Calu3 (cell line): ENCODE data around the gene H2AZ2. TPM values are rescaled to one million over a fixed set of nuclear protein-coding genes. Genes with fewer than 3 reads are reported as not detected.
A peak's percentile ranks its signal among the peaks of the same experiment; 100 is the strongest.

Source experiments
- BruUV-seq: library from RNA; stranded (reverse); fragments of 400-500 nt; replicated peaks from 2 replicates; lab custom pipeline; 2021; lab: Mats Ljungman, UMichigan
- CTCF ChIA-PET: fragments of 300-600 bp; sonication (Branson Sonifier 250); formaldehyde crosslinking; loops from one replicate; lab custom pipeline; 2022; ENCODE audit warnings: antibody characterized with exemption; lab: Charles Lee
- DNase-seq: peaks from one replicate; pipeline ENCODE4 v3.0.0; 2022
- H3K27ac Mint-ChIP-seq: one replicate; pipeline ENCODE4 v1.8.0; 2022; ENCODE audit warnings: mixed read lengths; ENCODE audit not compliant: unreplicated experiment
- H3K27me3 Mint-ChIP-seq: one replicate; pipeline ENCODE4 v1.8.0; 2022; ENCODE audit warnings: mixed read lengths; ENCODE audit not compliant: unreplicated experiment
- H3K36me3 Mint-ChIP-seq: one replicate; pipeline ENCODE4 v1.8.0; 2022; ENCODE audit warnings: mild to moderate bottlenecking, moderate library complexity, mixed read lengths; ENCODE audit not compliant: insufficient read depth, unreplicated experiment
- H3K4me1 Mint-ChIP-seq: one replicate; pipeline ENCODE4 v1.8.0; 2022; ENCODE audit warnings: mild to moderate bottlenecking, low read depth, mixed read lengths; ENCODE audit not compliant: unreplicated experiment
- H3K4me3 Mint-ChIP-seq: one replicate; pipeline ENCODE4 v1.8.0; 2022; ENCODE audit warnings: mild to moderate bottlenecking, low read depth, moderate library complexity, mixed read lengths; ENCODE audit not compliant: unreplicated experiment
- H3K9me3 Mint-ChIP-seq: one replicate; pipeline ENCODE4 v1.8.0; 2022; ENCODE audit warnings: low read depth, mixed read lengths; ENCODE audit not compliant: unreplicated experiment
- CTCF ChIP-seq: fragments of 200-600 bp; IDR thresholded peaks from one replicate; pipeline ENCODE4 v1.8.0; 2022; ENCODE audit warnings: antibody characterized with exemption; ENCODE audit not compliant: unreplicated experiment
- intact Hi-C: fragments of 100-400 bp; cut with micrococcal nuclease; formaldehyde crosslinking; loops from one replicate; pipeline ENCODE4 v1.10.0; 2022; ENCODE audit not compliant: unreplicated experiment
- total RNA-seq: library from RNA; stranded (reverse); gene quantifications from 2 replicates; pipeline ENCODE4 v1.2.3, GENCODE V29; 2022

H2AZ2 gene
- total RNA-seq, 1 experiment from 2014 or later, result 371 TPM

DNA sequence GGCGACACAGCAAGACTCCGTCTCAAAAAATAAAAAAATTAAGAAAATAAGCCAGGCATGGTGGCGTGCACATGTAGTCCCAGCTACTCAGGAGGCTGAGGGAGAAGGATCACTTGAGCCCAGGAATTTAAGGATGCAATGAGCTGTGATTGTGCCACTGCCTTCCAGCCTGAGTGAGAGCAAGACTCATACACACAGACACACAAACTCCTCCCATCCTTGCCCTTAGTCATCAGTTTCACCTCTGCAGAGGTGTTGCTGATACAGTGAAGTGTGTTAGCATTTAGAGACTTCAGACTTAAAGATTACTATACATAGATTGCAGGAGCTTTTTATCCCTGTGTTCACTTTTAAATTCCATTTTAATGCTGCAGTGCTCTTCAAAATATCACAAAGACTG lies 5.5 kb upstream of the H2AZ2 start:
- CTCF ChIA-PET, result no interaction called here
- TF ChIP-seq CTCF, result no peak
- no peak for DNase-seq
- intact Hi-C loops, result no loop called here
- no TSS peak for BruUV-seq
- Mint-ChIP-seq H3K4me3 (no peak overlapping the region), H3K36me3 (peaks cover 8% of the 10 kb centered on the region), H3K27me3 (no peaks in the 10 kb centered on the region), H3K9me3 (no peaks in the 10 kb centered on the region), H3K27ac (no peak overlapping the region), H3K4me1 (peaks cover 13% of the 10 kb centered on the region)

- CTCF ChIA-PET, result interaction anchor here (0.6 kb wide), 1 partner anchor 80 kb away, joined by 6 read pairs; no protein-coding TSS in a partner anchor
- no peak for TF ChIP-seq CTCF
- Mint-ChIP-seq H3K27ac (no peak overlapping the region), H3K9me3 (no peaks in the 10 kb centered on the region), H3K27me3 (no peaks in the 10 kb centered on the region), H3K36me3 (peaks cover 16% of the 10 kb centered on the region), H3K4me1 (peaks cover 13% of the 10 kb centered on the region), H3K4me3 (no peak overlapping the region)
- DNase-seq, result no peak
- intact Hi-C loops, result no loop called here
- BruUV-seq, result no TSS peak
Measured at GRCh38 chr7:44852590-44852989, 4.7 kb upstream of the H2AZ2 start.

DNA sequence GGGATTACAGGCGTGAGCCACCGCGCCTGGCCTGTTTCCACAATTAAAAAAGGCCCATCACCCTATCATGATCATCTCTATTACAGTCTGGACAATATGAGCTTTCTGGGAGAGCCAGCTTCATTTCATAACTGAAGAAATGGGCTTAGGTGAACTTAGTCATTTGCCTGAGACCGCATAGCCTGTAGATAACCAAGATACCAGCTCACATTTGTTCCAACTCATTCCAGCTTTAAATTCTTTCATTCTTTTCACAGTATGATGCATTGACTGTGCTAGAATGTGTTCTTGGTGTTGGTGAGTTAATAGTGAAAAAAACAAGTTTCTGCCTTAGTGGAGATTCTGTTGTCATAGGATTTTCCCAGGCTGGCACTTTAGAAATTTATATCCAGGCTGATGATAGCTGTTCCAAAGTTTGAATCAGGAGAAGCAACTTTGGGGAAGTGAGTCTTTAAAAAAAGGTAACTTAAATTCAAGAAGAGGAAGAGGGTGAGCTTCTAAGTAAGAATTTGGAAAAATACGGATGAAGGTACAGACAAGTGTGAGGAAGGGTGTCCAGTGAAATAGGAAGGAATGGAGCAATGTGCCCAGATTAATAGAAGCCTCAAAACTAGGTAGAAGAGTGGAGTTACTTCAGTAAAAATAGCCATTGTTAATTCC lies 2.1 kb upstream of the H2AZ2 start:
- CTCF ChIA-PET, result interaction anchor here (0.6 to 2.6 kb wide), 3 partner anchors 9 to 286 kb away, joined by 4 to 11 read pairs (median 9); no protein-coding TSS in a partner anchor
- peaks cover 39% of the 10 kb centered on the region for H3K36me3 Mint-ChIP-seq
- BruUV-seq, result no TSS peak
- no peaks in the 10 kb centered on the region for H3K9me3 Mint-ChIP-seq
- no peak overlapping the region for H3K27ac Mint-ChIP-seq
- DNase-seq, result no peak
- intact Hi-C loops, result loop anchor here (5.0 kb wide), 1 partner anchor 98 kb away; no protein-coding TSS in a partner anchor
- peaks cover 25% of the 10 kb centered on the region for H3K4me1 Mint-ChIP-seq
- H3K4me3 Mint-ChIP-seq, result peak overlapping the region; percentile 82
- no peak for TF ChIP-seq CTCF
- H3K27me3 Mint-ChIP-seq, result no peaks in the 10 kb centered on the region

- CTCF ChIA-PET, result interaction anchor here (0.9 to 2.6 kb wide), 3 partner anchors 10 to 287 kb away, joined by 4 to 9 read pairs (median 4); no protein-coding TSS in a partner anchor
- DNase-seq, result no peak
- no peak for TF ChIP-seq CTCF
- peak overlapping the region; percentile 82 for H3K4me3 Mint-ChIP-seq
- peaks cover 26% of the 10 kb centered on the region for H3K4me1 Mint-ChIP-seq
- peaks cover 39% of the 10 kb centered on the region for H3K36me3 Mint-ChIP-seq
- no peaks in the 10 kb centered on the region for H3K27me3 Mint-ChIP-seq
- H3K27ac Mint-ChIP-seq, result peak overlapping the region; percentile 98
- intact Hi-C loops, result loop anchor here (5.0 kb wide), 1 partner anchor 97 kb away; no protein-coding TSS in a partner anchor
- no peaks in the 10 kb centered on the region for H3K9me3 Mint-ChIP-seq
- BruUV-seq, result no TSS peak
Measured at GRCh38 chr7:44849259-44849884, 1.5 kb upstream of the H2AZ2 start.
